ENCODE results near the gene BRME1.

DNA sequence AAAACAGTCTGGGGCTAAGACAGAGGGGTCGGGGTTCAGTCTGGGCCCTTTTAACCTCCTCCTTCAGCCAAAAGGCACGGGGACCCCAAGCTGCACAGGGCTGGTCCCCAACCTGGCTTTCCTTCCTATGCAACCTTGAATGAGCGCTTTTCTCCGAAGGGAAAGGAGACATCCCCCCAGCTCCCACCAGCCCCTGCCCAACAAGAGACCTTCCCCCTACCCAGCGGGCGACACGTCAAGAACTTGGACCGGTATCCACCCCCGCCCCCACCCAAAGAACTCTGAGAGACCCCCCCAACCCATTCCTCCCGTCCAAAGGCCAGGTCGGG, 64.0 kb downstream of the BRME1 start:
- TF ChIP-seq, protein P1, sequence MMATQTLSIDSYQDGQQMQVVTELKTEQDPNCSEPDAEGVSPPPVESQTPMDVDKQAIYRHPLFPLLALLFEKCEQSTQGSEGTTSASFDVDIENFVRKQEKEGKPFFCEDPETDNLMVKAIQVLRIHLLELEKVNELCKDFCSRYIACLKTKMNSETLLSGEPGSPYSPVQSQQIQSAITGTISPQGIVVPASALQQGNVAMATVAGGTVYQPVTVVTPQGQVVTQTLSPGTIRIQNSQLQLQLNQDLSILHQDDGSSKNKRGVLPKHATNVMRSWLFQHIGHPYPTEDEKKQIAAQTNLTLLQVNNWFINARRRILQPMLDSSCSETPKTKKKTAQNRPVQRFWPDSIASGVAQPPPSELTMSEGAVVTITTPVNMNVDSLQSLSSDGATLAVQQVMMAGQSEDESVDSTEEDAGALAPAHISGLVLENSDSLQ (IDR thresholded peaks at IDR 0.05): no peak
- TF ChIP-seq BHLHE40 (IDR thresholded peaks at IDR 0.05; ENCODE audit: borderline replicate concordance) (no peak), ELF4 (IDR thresholded peaks at IDR 0.05) (no peak), LEF1 (IDR thresholded peaks at IDR 0.05; ENCODE audit: borderline replicate concordance) (no peak), CTBP1 (IDR thresholded peaks at IDR 0.05; ENCODE audit: borderline replicate concordance) (no peak), NFRKB (IDR thresholded peaks at IDR 0.05) (no peak), SP1 (IDR thresholded peaks at IDR 0.05) (no peak), FOXA1 (IDR thresholded peaks at IDR 0.05) (no peak), FOXM1 (IDR thresholded peaks at IDR 0.05; ENCODE audit: borderline replicate concordance) (no peak), SUZ12 (IDR thresholded peaks at IDR 0.05) (no peak), HDGF (IDR thresholded peaks at IDR 0.05; ENCODE audit: borderline replicate concordance) (no peak)
